Activated naive CD8-positive, alpha-beta T cell treated with anti-CD3 and anti-CD28 coated beads, Interleukin-2, amount 50 U/mL, for 24 hours (primary cell): ENCODE data around the gene UPF3A.
"Not testable (repeated sequence)": the region's sequence is repeated elsewhere in the genome, so short reads cannot be mapped to it uniquely, and the experiment has no call there.

Experiments used
- ATAC-seq: fragments of 150-1000 bp; cut with Tn5 transposase; one replicate; pipeline ENCODE4 v1.10.0; 2021
- DNase-seq: peaks from one replicate; pipeline ENCODE4 v3.0.0; 2021
- H3K27ac Mint-ChIP-seq: one replicate; pipeline ENCODE4 v1.8.0; 2021; ENCODE audit warnings: mild to moderate bottlenecking, mixed read lengths
- H3K27me3 Mint-ChIP-seq: one replicate; pipeline ENCODE4 v1.8.0; 2021; ENCODE audit warnings: mixed read lengths
- H3K36me3 Mint-ChIP-seq: one replicate; pipeline ENCODE4 v1.8.0; 2021; ENCODE audit warnings: low read depth, mixed read lengths
- H3K4me1 Mint-ChIP-seq: one replicate; pipeline ENCODE4 v1.8.0; 2021; ENCODE audit warnings: mixed read lengths
- H3K4me3 Mint-ChIP-seq: one replicate; pipeline ENCODE4 v1.8.0; 2021; ENCODE audit warnings: mild to moderate bottlenecking, moderate library complexity, mixed read lengths
- H3K9me3 Mint-ChIP-seq: one replicate; pipeline ENCODE4 v1.8.0; 2021; ENCODE audit warnings: mixed read lengths

The UPF3A gene

DNA sequence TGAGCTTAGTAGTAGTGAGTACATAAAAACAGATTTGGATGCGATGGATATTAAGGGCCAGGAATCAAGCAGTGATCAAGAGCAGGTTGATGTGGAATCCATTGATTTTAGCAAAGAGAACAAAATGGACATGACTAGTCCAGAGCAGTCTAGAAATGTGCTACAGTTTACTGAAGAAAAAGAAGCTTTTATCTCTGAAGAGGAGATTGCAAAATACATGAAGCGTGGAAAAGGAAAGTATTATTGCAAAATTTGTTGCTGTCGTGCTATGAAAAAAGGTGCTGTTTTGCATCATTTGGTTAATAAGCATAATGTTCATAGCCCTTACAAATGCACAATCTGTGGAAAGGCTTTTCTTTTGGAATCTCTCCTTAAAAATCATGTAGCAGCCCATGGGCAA is 44.3 kb downstream of the UPF3A start:
- H3K27ac Mint-ChIP-seq, result peak overlapping the region; percentile 35
- H3K4me3 Mint-ChIP-seq, result no peak overlapping the region
- ATAC-seq, result no peak
- DNase-seq, result no peak
- peaks cover 28% of the 10 kb centered on the region for H3K4me1 Mint-ChIP-seq
- H3K9me3 Mint-ChIP-seq, result no peaks in the 10 kb centered on the region
- H3K27me3 Mint-ChIP-seq, result no peaks in the 10 kb centered on the region
- H3K36me3 Mint-ChIP-seq, result peaks cover 61% of the 10 kb centered on the region

DNA sequence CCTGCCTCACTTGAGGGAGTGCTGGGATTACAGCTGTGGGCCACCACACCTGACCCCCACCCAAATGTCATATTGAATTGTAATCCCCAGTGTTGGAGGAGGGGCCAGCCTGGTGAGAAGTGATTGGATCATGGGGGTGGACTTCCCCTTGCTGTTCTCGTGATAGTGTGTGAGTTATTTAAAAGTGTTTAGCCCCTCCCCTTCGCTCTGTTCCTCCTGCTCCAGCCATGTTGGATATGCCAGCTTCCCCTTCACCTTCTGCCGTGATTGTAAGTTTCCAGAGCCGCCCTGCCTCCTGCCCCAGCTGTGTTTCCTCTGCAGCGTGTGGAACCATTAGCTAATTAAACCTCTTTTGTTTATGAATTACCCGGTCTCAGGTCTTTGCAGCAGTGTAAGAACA is 46.6 kb downstream of the UPF3A start:
- DNase-seq (no peak), ATAC-seq (no peak)
- Mint-ChIP-seq H3K36me3 (peaks cover 45% of the 10 kb centered on the region), H3K9me3 (no peaks in the 10 kb centered on the region), H3K27me3 (no peaks in the 10 kb centered on the region), H3K4me1 (peaks cover 29% of the 10 kb centered on the region), H3K27ac (no peak overlapping the region), H3K4me3 (no peak overlapping the region)

DNA sequence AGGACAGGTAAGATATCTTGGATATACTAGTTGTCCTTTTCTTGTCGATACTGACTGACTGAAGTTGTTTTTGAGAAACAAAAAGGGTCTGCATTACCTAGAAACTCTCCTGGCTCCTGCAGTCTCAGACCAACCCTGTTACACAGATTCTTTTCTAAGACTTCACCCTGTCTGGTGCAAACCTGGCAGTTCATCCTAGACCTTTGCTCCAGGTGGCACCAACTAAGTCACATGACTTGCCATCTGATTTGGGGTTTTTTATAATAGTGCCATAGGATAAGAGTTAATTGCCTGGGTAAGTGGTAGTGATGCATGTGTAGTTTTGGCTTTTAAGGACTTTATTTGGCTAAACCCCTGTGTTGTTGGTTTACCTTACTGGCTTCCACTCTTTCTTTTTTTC is 47.2 kb downstream of the UPF3A start:
- Mint-ChIP-seq H3K9me3 (no peaks in the 10 kb centered on the region), H3K36me3 (peaks cover 41% of the 10 kb centered on the region), H3K4me1 (peaks cover 33% of the 10 kb centered on the region), H3K27me3 (no peaks in the 10 kb centered on the region), H3K4me3 (no peak overlapping the region), H3K27ac (no peak overlapping the region)
- DNase-seq (no peak), ATAC-seq (no peak)

DNA sequence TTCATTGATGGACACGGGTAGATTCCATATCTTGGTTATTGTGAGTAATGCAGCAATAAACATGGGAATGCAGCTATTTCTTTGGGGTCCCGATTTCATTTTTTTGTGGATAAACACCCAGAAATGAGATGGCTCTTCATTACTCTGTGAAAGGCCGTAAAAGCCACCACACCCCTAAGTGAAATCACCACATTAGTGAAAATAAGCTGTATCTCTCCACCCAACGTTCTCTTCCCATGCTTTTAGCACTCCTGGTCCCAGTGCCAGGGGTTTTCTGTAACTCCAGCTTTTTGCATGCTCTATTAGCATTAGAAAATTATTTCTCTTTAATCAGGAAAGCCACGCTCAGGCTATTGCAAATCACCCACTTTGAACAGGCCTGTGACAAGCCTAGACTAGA is 48.7 kb downstream of the UPF3A start:
- no peak overlapping the region for H3K27ac Mint-ChIP-seq
- H3K4me1 Mint-ChIP-seq, result peaks cover 34% of the 10 kb centered on the region
- H3K36me3 Mint-ChIP-seq, result peaks cover 29% of the 10 kb centered on the region
- no peak for DNase-seq
- H3K27me3 Mint-ChIP-seq, result no peaks in the 10 kb centered on the region
- no peak overlapping the region for H3K4me3 Mint-ChIP-seq
- no peaks in the 10 kb centered on the region for H3K9me3 Mint-ChIP-seq
- ATAC-seq, result no peak

DNA sequence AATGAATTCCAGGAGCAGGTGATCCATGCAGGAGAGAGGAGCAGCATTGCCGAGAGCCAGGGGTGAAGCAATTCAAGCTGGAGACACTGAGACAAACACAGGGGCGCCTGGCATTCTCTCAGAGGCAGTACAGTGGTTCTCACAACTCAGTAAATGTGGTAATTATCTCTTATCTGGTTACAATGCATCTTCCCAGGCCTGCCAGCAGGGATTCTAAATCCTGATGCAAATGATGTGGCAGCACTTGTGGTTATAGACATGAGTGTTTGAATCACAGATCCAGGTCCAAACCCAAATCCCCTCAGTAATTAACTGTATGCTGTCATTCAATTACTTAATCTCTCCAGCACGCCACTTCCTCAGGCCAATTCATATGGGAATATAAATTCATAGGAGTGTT is 52.5 kb downstream of the UPF3A start:
- not testable (repeated sequence) for ATAC-seq, H3K27me3 Mint-ChIP-seq, H3K9me3 Mint-ChIP-seq, DNase-seq, H3K27ac Mint-ChIP-seq, H3K36me3 Mint-ChIP-seq
- peaks cover 18% of the 10 kb centered on the region for H3K4me1 Mint-ChIP-seq
- peak overlapping the region; percentile 25 for H3K4me3 Mint-ChIP-seq

DNA sequence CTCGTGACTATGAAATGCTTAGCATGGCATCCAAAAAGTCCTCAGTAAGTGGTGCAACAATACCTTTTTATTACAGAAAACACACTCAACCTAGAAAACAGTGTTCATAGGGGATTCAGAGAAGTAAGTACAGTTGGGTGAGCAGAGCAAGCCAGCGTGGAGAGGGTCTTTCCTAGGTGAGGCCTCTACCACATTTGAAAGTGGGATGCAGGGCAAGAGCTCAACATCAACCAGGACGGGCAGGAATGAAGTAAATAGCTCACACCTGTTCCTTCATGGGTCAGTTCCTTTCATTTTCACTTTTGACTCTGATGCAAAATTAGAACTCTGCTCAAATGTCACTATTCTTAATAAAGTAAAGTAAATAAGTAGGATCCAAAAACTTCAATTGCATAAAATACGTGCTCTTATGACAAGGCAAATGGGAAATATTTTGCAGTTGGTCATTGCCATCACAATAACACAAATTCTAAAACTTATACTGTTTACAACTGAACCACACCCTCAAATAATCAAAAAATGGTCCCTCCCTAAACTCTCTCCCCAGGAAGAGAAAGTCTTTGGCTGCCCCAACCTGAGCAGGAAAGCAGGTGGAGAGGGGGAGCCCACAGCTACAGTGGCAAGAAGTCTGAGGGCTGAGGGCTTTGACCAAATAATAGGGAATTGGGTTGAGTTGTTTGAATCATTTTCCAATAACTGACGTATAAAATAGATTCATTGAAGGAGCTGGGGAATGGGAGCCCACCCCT is 53.1 kb downstream of the UPF3A start:
- Mint-ChIP-seq H3K9me3 (no peaks in the 10 kb centered on the region), H3K4me1 (peaks cover 18% of the 10 kb centered on the region), H3K27me3 (no peaks in the 10 kb centered on the region), H3K27ac (no peak overlapping the region), H3K4me3 (peak overlapping the region; percentile 25), H3K36me3 (no peaks in the 10 kb centered on the region)
- DNase-seq (no peak), ATAC-seq (no peak)

DNA sequence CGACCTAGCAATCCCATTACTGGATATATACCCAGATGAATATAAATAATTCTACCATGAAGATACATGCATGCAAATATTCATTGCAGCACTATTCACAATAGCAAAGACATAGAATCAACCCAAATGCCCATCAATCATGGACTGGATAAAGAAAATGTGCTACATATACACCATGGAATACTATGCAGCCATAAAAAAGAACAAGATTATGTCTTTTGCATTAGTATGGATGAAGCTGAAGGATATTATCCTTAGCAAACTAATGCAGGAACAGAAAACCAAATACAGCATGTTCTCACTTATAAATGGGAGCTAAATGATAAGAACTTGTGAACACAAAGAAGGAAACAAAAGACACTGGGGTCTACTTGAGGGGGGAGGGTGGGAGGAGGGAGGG is 55.1 kb downstream of the UPF3A start:
- ATAC-seq, H3K36me3 Mint-ChIP-seq, H3K4me3 Mint-ChIP-seq, H3K27me3 Mint-ChIP-seq, DNase-seq, H3K27ac Mint-ChIP-seq, H3K9me3 Mint-ChIP-seq: not testable (repeated sequence)
- H3K4me1 Mint-ChIP-seq, result peaks cover 36% of the 10 kb centered on the region

DNA sequence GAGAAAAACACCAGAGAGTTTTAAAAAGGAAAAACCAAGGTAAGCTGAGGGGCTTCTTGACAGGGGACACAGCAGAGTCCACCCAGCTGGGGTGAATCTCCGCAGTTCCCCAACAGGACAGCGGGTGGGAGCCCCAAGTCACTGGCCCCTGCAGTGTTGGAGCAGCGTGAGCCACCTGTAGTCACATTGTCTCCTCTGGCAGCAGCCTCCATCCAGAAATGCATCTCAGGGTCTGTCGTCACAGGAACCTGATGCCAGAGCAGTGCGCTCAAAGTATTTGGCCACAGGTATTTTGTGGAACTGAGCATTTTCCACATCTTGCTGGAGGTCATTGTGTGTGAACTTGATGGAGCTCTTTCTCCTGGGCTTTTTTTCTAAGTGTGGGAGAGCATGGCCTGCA is 57.6 kb downstream of the UPF3A start:
- H3K27ac Mint-ChIP-seq, result no peak overlapping the region
- no peak for DNase-seq
- no peaks in the 10 kb centered on the region for H3K36me3 Mint-ChIP-seq
- peaks cover 26% of the 10 kb centered on the region for H3K4me1 Mint-ChIP-seq
- H3K9me3 Mint-ChIP-seq, result no peaks in the 10 kb centered on the region
- H3K4me3 Mint-ChIP-seq, result no peak overlapping the region
- no peak for ATAC-seq
- peaks cover 7% of the 10 kb centered on the region for H3K27me3 Mint-ChIP-seq

DNA sequence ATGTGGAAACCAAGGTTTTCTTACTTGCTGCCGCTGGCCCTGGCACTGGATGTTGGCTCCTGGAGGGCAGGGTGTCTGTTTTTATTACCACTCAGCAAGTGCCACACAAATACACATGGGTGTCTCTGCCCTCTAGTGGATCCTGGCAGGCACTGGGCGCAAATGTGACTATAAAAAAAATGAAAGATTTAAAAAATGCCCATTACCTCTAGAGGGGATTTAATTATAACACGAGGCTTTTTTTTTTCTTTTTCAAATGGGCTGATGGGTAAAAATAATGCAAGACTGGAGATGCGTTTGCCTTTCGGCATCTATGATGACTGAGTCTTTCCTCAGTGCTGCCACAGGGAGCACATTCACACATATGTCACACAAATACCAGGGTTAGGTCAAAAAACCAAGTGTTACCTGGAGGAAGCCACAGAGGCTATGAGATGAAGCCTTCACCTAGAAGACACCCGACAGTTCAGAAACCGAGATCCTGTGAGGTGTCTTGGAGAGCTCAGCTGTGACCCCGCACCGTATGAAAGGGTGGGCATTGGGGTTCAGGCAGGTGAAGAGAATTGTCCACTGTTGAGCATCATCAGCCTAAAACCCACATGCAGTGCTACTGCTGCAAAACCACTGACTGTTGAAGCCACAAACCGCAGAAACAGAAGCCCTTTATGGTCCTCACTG is 58.6 kb downstream of the UPF3A start:
- Mint-ChIP-seq H3K4me1 (peaks cover 18% of the 10 kb centered on the region), H3K9me3 (no peaks in the 10 kb centered on the region), H3K4me3 (peak overlapping the region; percentile 7), H3K36me3 (no peaks in the 10 kb centered on the region), H3K27me3 (peaks cover 8% of the 10 kb centered on the region), H3K27ac (peak overlapping the region; percentile 80)
- ATAC-seq (peak; percentile 97), DNase-seq (peak; percentile 39)

DNA sequence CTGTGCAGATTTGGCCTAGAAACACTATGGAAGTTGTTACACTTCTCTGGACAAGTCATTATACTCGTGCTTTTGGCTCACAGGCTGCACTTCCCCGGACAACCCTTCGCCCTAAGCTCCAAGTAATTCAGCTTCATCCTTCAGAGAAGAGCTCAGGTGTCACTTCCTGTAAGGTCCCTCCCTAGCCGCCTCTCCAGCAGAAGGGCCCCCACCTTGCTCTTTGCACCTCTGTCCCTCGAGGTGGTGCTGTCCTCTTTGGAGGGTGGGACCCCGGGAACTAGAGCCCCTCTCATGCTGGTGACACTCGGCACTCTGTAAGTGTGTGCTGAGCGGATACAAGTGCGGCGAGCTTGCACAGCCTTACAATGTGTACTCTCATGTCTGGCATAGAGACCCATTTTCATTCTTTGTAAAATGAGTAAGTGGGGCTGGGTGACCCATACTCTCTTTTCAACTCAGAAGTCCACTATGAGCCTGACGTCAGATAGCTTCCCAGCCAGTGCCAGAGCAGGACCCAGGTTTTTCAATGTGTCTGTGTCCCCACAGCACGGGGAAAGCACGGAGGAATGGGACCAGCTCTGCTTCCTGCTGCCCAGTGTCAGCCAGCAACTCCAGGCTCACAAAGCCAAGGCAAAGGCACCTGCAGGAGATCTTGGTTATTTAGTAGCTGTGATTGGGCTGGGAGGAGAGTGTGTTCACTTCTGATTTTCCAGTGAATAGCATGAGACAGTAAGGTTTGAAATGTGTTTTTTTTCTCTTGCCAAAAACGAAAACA is 59.8 kb downstream of the UPF3A start:
- Mint-ChIP-seq H3K4me3 (no peak overlapping the region), H3K27me3 (peaks cover 10% of the 10 kb centered on the region), H3K27ac (no peak overlapping the region), H3K4me1 (peaks cover 18% of the 10 kb centered on the region), H3K36me3 (no peaks in the 10 kb centered on the region), H3K9me3 (no peaks in the 10 kb centered on the region)
- DNase-seq, result no peak
- no peak for ATAC-seq

DNA sequence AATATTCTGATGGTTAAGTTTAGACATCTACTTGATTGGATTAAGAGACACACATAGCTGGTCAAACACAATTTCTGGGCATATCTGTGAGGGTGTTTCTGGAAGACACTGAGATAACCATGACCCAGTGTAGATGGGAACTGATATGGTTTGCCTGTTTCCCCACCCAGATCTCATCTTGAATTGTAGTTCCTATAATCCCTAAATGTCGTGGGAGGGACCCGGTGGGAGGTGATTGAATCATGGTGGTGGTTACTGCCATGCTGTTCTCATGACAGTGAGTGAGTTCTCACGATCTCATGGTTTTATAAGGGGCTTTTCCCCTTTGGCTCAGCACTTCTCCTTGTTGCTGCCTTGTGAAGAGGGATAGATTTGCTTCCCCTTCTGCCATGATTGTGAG is 65.9 kb downstream of the UPF3A start:
- H3K27me3 Mint-ChIP-seq, result peaks cover 41% of the 10 kb centered on the region
- H3K4me3 Mint-ChIP-seq, H3K9me3 Mint-ChIP-seq, H3K4me1 Mint-ChIP-seq, ATAC-seq, H3K27ac Mint-ChIP-seq, DNase-seq, H3K36me3 Mint-ChIP-seq: not testable (repeated sequence)

DNA sequence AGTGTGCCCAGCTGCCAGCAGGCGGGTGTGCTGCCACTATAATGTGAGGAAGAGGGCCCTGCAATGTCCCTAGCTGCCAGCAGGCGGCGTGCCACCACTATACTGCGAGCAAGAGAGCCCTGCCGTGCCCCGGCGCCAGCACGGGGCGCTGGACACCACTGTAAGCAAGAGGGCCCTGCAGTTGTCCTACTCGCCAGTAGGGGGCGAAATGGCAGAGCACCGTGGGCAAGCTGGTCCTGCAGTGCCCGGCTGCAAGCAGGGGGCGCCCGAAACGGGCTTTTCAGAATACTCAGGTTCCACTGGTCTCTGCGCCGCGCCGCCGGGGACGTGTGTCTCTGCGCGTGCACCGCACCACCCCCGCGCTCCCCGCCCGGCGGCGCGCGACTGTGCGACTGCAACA is 71.4 kb downstream of the UPF3A start:
- not testable (repeated sequence) for ATAC-seq, H3K27ac Mint-ChIP-seq, H3K4me1 Mint-ChIP-seq

DNA sequence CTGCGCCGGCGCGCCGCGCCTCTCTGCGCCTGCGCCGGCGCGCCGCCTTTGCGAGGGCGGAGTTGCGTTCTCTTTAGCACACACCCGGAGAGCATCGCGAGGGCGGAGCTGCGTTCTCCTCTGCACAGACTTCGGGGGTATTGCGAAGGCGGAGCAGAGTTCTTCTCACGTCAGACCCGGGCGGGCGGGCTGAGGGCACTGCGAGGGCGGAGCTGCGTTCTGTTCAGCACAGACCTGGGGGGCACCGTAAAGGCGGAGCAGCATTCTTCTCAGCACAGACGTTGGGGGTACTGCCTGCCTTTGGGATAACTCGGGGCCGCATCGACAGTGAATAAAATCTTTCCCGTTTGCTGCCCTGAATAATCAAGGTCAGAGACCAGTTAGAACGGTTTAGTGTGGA is 72.0 kb downstream of the UPF3A start:
- peaks cover 25% of the 10 kb centered on the region for H3K27me3 Mint-ChIP-seq
- not testable (repeated sequence) for H3K36me3 Mint-ChIP-seq, H3K27ac Mint-ChIP-seq, H3K4me3 Mint-ChIP-seq, ATAC-seq, H3K9me3 Mint-ChIP-seq, H3K4me1 Mint-ChIP-seq, DNase-seq

More for the DNA sequence above, 71.4 kb downstream of the UPF3A start:
- DNase-seq, result peak; percentile 49
- not testable (repeated sequence) for H3K36me3 Mint-ChIP-seq, H3K4me3 Mint-ChIP-seq, H3K9me3 Mint-ChIP-seq
- peaks cover 31% of the 10 kb centered on the region for H3K27me3 Mint-ChIP-seq
